SK-MEL-5 (cell line): ENCODE data around the gene BCL2. TPM values are rescaled to one million over a fixed set of nuclear protein-coding genes. Genes with fewer than 3 reads are reported as not detected.

ENCODE experiments used
- DNase-seq: peaks from one replicate; pipeline ENCODE4 v3.0.0-alpha.2; 2016; ENCODE audit warnings: low read depth, low spot score
- in situ Hi-C: cut with HindIII; loops from 2 replicates; pipeline ENCODE4 v1.10.0; 2016; ENCODE audit warnings: low sequenced_read_pairs, high pct_unique_total_duplicates, low pct_unique_long_range_greater_than_20kb
- total RNA-seq: library from RNA; depleted of rRNA; stranded (reverse); fragments of >200 nt; shearing (Covaris generic); gene quantifications from 2 replicates; pipeline ENCODE4 v1.2.3, GENCODE V29; 2014

BCL2 gene
- total RNA-seq, 1 experiment from 2014 or later: 9.2 TPM

- in situ Hi-C loops: no loop called here
- DNase-seq: no peak
Measured at GRCh38 chr18:63187223-63187574, 132.4 kb downstream of the BCL2 start.

- in situ Hi-C loops: no loop called here
- peak; percentile 9 for DNase-seq
Measured at GRCh38 chr18:63186520-63187222, 132.9 kb downstream of the BCL2 start.

GRCh38 chr18:63185984-63186383 is 133.6 kb downstream of the BCL2 start:
- in situ Hi-C loops: no loop called here
- no peak for DNase-seq

GRCh38 chr18:63183952-63184770 is 135.4 kb downstream of the BCL2 start:
- no peak for DNase-seq
- in situ Hi-C loops: no loop called here

GRCh38 chr18:63183378-63183777 is 136.2 kb downstream of the BCL2 start:
- no peak for DNase-seq
- in situ Hi-C loops: no loop called here

- in situ Hi-C loops: no loop called here
- no peak for DNase-seq
Measured at GRCh38 chr18:63182861-63183260, 136.7 kb downstream of the BCL2 start.

GRCh38 chr18:63182310-63182772 is 137.2 kb downstream of the BCL2 start:
- in situ Hi-C loops: no loop called here
- DNase-seq: no peak

GRCh38 chr18:63181706-63182309 is 137.8 kb downstream of the BCL2 start:
- in situ Hi-C loops: no loop called here
- DNase-seq: no peak

GRCh38 chr18:63180971-63181376 is 138.6 kb downstream of the BCL2 start:
- no peak for DNase-seq
- in situ Hi-C loops: no loop called here

- no peak for DNase-seq
- in situ Hi-C loops: no loop called here
Measured at GRCh38 chr18:63180321-63180720, 139.2 kb downstream of the BCL2 start.

- no peak for DNase-seq
- in situ Hi-C loops: no loop called here
Measured at GRCh38 chr18:63179422-63179821, 140.1 kb downstream of the BCL2 start.

GRCh38 chr18:63178971-63179370 is 140.6 kb downstream of the BCL2 start:
- in situ Hi-C loops: no loop called here

GRCh38 chr18:63177919-63178821 is 141.4 kb downstream of the BCL2 start:
- peak; percentile 68 for DNase-seq
- in situ Hi-C loops: no loop called here

More at GRCh38 chr18:63178971-63179370, 140.6 kb downstream of the BCL2 start:
- DNase-seq: no peak

- DNase-seq: no peak
- in situ Hi-C loops: no loop called here
Measured at GRCh38 chr18:63177259-63177658, 142.3 kb downstream of the BCL2 start.

- in situ Hi-C loops: no loop called here
- DNase-seq: no peak
Measured at GRCh38 chr18:63175264-63175663, 144.3 kb downstream of the BCL2 start.

- no peak for DNase-seq
- in situ Hi-C loops: no loop called here
Measured at GRCh38 chr18:63173983-63174382, 145.6 kb downstream of the BCL2 start.

- DNase-seq: no peak
- in situ Hi-C loops: no loop called here
Measured at GRCh38 chr18:63169853-63170252, 149.7 kb downstream of the BCL2 start.

GRCh38 chr18:63168287-63168686 is 151.3 kb downstream of the BCL2 start:
- in situ Hi-C loops: no loop called here
- DNase-seq: no peak
